Neural crest cell (in vitro differentiated cells): Measurements from ENCODE around the gene INO80B. TPM values are rescaled to one million over a fixed set of nuclear protein-coding genes. Genes with fewer than 3 reads are reported as not detected.
A peak's percentile ranks its signal among the peaks of the same experiment; 100 is the strongest.

Experiments used
- DNase-seq: peaks from one replicate; pipeline ENCODE4 v3.0.0; 2021; ENCODE audit warnings: low read depth, mixed read lengths, low spot score
- H3K27ac Mint-ChIP-seq: one replicate; pipeline ENCODE4 v1.8.0; 2021; ENCODE audit warnings: mild to moderate bottlenecking, mixed read lengths; ENCODE audit not compliant: unreplicated experiment
- H3K27me3 Mint-ChIP-seq: 2 replicates; pipeline ENCODE4 v1.8.0; 2021; ENCODE audit warnings: low read depth, mild to moderate bottlenecking, mixed read lengths
- H3K36me3 Mint-ChIP-seq: 2 replicates; pipeline ENCODE4 v1.8.0; 2021; ENCODE audit warnings: low read depth, mild to moderate bottlenecking, mixed read lengths
- H3K4me1 Mint-ChIP-seq: 2 replicates; pipeline ENCODE4 v1.8.0; 2021; ENCODE audit warnings: mixed read lengths
- H3K4me3 Mint-ChIP-seq: one replicate; pipeline ENCODE4 v1.8.0; 2021; ENCODE audit warnings: mild to moderate bottlenecking, mixed read lengths
- H3K9me3 Mint-ChIP-seq: 2 replicates; pipeline ENCODE4 v1.8.0; 2021; ENCODE audit warnings: mixed read lengths
- total RNA-seq: library from RNA; stranded (reverse); gene quantifications from 2 replicates; pipeline ENCODE4 v1.2.1, GENCODE V29; 2021
- TF ChIP-seq, protein P1 (sequence below): fragments of 200-600 bp; sonication (generic); conservative IDR thresholded peaks from 2 replicates; pipeline ENCODE4 v1.5.0; 2021; ENCODE audit warnings: antibody characterized with exemption, mild to moderate bottlenecking

The INO80B gene
- total RNA-seq, 1 donor from 2014 or later: 33.1 TPM

DNA sequence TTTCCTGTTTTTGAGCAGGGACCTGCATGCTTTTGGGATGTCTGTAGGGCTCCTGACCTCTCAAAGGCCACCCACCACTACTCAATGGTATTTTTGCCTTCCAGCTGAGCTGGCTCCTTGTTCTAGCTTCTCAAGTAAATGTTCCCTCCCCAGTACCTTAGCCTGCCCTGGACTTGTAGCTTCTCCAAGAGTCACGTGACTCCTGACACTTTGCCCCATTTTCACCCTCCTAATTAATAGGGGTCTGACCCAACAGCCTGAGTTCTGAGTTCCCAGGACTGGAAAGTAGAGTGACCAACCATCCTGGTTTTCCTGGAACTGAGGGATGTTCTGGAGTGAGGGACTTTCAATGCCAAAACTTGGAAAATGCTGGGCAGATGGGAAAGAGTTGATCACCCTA, 40.6 kb downstream of the INO80B start:
- peaks cover 59% of the 10 kb centered on the region for H3K27me3 Mint-ChIP-seq
- H3K4me3 Mint-ChIP-seq: no peak overlapping the region
- H3K4me1 Mint-ChIP-seq: peaks cover 12% of the 10 kb centered on the region
- no peak overlapping the region for H3K27ac Mint-ChIP-seq
- H3K36me3 Mint-ChIP-seq: peaks cover 13% of the 10 kb centered on the region
- no peaks in the 10 kb centered on the region for H3K9me3 Mint-ChIP-seq
- TF ChIP-seq, protein P1, sequence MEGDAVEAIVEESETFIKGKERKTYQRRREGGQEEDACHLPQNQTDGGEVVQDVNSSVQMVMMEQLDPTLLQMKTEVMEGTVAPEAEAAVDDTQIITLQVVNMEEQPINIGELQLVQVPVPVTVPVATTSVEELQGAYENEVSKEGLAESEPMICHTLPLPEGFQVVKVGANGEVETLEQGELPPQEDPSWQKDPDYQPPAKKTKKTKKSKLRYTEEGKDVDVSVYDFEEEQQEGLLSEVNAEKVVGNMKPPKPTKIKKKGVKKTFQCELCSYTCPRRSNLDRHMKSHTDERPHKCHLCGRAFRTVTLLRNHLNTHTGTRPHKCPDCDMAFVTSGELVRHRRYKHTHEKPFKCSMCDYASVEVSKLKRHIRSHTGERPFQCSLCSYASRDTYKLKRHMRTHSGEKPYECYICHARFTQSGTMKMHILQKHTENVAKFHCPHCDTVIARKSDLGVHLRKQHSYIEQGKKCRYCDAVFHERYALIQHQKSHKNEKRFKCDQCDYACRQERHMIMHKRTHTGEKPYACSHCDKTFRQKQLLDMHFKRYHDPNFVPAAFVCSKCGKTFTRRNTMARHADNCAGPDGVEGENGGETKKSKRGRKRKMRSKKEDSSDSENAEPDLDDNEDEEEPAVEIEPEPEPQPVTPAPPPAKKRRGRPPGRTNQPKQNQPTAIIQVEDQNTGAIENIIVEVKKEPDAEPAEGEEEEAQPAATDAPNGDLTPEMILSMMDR: no peak
- no peak for DNase-seq

DNA sequence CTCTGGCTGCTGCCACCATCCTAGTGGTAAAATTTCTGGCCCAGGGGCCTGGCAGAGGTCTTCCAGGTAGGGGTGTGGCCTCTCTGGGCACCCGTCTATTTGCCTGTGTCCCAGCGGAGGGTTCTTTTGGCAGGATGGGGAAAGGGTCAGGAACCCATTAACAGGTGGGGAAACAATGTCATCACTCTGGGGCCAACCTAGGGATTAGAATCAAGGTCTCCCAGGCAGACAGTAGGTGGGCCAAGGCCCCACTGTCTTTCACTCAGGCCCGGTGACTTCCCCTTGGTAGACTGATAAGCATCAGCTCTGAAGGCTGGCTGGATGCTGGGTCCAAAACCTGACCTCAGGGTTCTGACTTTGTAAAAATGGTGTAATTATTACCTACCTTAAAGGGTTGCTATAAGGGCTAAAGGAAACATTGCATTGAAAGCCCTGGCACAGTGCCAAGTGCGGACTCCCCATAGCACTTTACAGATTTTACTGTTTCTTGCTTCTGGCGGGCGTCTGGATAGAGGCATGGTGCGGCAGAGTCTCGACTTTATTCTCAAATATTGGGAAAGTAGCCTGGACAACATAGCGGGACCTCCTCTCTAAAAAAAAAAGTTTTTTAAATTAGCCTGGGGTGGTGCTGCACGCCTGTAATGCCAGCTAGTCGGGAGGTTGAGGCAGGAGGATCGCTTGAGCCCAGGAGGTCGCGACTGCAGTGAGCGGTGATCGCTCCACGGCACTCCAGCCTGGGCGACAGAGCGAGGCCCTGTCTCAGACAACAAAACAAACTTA, 42.3 kb downstream of the INO80B start:
- H3K4me3 Mint-ChIP-seq: peak overlapping the region; percentile 65
- H3K27ac Mint-ChIP-seq: no peak overlapping the region
- peaks cover 12% of the 10 kb centered on the region for H3K4me1 Mint-ChIP-seq
- H3K9me3 Mint-ChIP-seq: no peaks in the 10 kb centered on the region
- no peak for DNase-seq
- peaks cover 76% of the 10 kb centered on the region for H3K27me3 Mint-ChIP-seq
- TF ChIP-seq, protein P1: no peak
- peaks cover 15% of the 10 kb centered on the region for H3K36me3 Mint-ChIP-seq

DNA sequence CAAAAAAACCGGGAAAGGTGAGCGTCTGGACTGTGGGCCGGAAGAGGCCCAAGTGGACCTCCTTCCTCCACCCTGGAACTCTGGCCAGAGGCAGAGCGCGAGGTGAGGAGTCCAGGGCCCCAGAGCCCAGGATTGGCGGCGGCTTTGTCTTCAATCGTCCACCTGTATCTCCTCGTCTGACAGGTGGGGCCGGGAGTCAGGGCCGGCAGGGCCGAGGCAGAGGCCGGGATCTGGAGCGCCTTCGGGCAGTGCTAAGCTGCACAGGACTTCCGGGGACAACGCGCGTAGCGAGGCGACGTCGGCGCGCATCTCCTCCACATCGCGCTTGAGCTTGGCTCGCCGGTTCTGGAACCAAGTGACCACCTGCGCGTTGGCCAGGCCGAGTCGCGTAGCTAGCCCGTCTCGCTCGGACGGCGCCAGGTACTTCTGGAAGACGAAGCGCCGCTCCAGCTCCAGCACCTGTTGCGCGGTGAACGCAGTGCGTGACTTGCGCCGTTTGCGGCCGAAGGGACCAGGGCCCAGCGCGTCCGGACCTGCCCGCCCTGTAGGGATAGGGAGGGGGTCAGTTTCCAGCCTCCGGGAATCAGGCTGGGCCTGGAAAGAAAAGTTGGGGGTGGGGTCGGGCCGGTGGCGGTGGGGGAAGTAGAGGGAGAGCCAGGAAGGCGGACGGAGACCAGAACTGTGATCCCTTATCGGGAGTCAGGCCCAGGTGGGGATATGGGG, 43.1 kb downstream of the INO80B start:
- no peak for DNase-seq
- TF ChIP-seq, protein P1: no peak
- Mint-ChIP-seq H3K4me3 (peak overlapping the region; percentile 86), H3K36me3 (peaks cover 15% of the 10 kb centered on the region), H3K9me3 (no peaks in the 10 kb centered on the region), H3K27ac (no peak overlapping the region), H3K27me3 (peaks cover 84% of the 10 kb centered on the region), H3K4me1 (peaks cover 19% of the 10 kb centered on the region)

DNA sequence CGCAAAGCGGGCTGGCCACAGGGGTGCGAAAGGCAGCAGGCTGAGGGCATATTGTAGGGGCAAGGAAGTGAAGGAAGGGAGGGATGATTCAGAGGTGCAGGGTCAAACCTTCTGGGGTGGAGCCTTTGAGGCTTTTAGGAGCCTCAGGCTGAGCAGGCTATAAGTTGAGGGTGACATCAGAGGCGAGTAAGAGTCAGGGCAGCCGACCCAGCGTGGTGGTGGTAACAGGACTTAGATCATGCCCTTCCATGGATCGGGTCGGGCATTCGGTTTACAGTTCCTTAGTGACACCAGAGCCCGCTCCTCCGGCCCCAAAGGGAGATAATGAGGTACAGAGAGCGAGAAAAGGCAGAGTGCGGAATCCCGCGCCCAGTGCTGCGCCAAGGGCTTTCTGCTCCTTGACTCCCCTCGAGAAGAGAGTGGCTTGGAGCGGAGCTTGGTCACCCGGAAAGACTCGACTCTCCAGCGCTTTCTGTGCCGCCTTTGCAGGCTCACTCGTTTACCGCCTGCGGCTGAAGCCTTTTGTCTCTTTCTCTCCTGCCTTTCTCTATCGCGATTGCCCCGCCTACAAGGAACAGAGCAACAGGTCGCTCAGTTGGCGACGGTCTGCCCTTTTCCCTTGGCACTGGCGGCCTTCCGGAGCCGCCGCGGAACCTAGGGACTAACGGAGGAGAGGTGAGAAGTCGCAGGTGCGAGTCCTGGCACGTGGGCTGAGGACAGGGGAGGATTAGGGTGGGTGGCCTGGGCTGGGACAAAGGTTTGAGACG, 43.8 kb downstream of the INO80B start:
- no peak overlapping the region for H3K27ac Mint-ChIP-seq
- H3K9me3 Mint-ChIP-seq: no peaks in the 10 kb centered on the region
- DNase-seq: peak; percentile 28
- peaks cover 91% of the 10 kb centered on the region for H3K27me3 Mint-ChIP-seq
- H3K4me1 Mint-ChIP-seq: peaks cover 19% of the 10 kb centered on the region
- H3K4me3 Mint-ChIP-seq: peak overlapping the region; percentile 86
- peaks cover 13% of the 10 kb centered on the region for H3K36me3 Mint-ChIP-seq
- TF ChIP-seq, protein P1: no peak

DNA sequence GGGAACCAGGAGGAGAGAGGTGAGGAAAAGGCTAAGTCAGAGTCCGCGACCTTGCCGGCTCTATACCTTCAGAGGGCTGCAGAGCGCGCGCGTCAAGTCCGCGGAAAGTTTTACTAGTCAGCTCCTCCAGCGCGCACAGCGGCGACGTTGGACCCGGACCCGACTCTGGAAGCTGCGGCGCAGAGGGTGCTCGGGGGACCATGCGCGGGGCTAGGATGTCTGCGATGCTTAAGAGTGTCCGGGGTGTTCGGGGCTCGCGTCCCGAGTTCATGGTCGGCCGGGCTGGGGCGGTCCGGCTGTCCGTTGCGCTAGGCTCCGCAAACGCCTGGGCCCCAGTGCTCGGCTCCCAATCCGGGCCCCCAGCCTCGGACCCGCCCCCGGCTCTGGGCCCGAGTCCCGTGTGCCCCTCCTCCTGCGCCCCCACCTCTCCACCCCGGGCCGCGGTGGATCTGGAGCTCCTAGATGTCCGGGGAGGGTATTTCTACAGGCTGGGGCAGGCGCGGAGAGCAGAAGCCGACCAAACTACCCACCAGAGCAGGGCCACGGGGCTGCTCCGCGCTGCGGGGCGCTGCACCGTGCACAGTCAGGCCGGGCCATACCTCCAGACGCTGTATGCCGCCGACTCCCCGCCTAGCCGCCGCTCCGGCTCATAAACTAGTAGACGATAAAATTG, 44.5 kb downstream of the INO80B start, which contains the start of gene LBX2:
TSS of gene LBX2 (minus strand) at position 337 of the 673 bp plus-strand sequence. CDS start at position 271, 66 bp downstream.
- H3K4me1 Mint-ChIP-seq: peaks cover 19% of the 10 kb centered on the region
- H3K4me3 Mint-ChIP-seq: peak within 1 kb of the TSS; percentile 86
- no peak for DNase-seq
- H3K9me3 Mint-ChIP-seq: no peaks in the 10 kb centered on the region
- no peak within 1 kb of the TSS for H3K27ac Mint-ChIP-seq
- peaks cover 10% of the 10 kb centered on the region for H3K36me3 Mint-ChIP-seq
- peaks cover 94% of the 10 kb centered on the region for H3K27me3 Mint-ChIP-seq
- TF ChIP-seq, protein P1: no peak
